Sigmoid colon (tissue), 4 donors: ENCODE measurements around the gene RNF180.

Experiments used
- POLR2A ChIP-seq, 2 donors: fragments of 450-650 bp; IDR thresholded peaks; one replicate each; pipeline ENCODE4 v1.6.1; 2016; ENCODE audit warnings: antibody characterized with exemption in 2 of 2, mild to moderate bottlenecking in 2 of 2, moderate library complexity in 2 of 2
- POLR2AphosphoS5 ChIP-seq, 4 donors: sonication (generic); formaldehyde crosslinking; IDR thresholded peaks; one replicate each; pipeline ENCODE4 v1.6.1; 2017; ENCODE audit warnings: antibody characterized with exemption in 4 of 4

GRCh38 chr5:64418013-64418412 is 252.4 kb downstream of the RNF180 start:
- TF ChIP-seq POLR2A (IDR thresholded peaks at IDR 0.05) = no peak
- TF ChIP-seq POLR2AphosphoS5 (IDR thresholded peaks at IDR 0.05) = no peak
